Measurements from ENCODE around the gene GLYATL1B. TPM values are rescaled to one million over a fixed set of nuclear protein-coding genes. Genes with fewer than 3 reads are reported as not detected.

GLYATL1B gene
- total RNA-seq, 1 experiment from 2014 or later = not detected

DNA sequence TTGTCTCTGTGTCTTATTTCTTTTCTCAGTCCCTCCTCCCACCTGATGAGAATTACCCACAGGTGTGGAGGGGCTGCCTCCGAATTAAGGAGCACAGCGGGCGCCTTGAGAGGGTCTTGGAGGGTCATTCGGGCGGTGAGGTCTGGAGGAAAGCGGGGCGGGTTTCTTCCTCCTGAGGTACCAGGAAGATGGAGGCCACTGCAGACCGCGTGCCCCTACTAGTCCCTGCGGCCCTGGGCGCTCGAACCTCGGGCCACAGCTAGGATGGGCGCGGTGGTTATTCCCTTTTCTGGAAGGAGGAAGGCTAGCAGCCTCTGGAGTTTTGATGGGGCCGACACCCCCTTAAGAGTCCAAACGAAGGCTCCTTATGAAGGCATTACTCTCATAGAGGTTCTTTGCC, 51.1 kb downstream of the GLYATL1B start:
- H3K36me3 ChIP-seq (ENCODE audit: control insufficient read depth, insufficient read depth, low read length) = no peaks in the 10 kb centered on the region
- ChIA-PET POLR2A (no interaction called here), CTCF (no interaction called here)
- no peaks in the 10 kb centered on the region for H3K9me3 ChIP-seq (ENCODE audit: control insufficient read depth, insufficient read depth, low read depth, low read length)
- no peaks in the 10 kb centered on the region for H3K27me3 ChIP-seq (ENCODE audit: control insufficient read depth, insufficient read depth, low read length)
- no TSS peak for BruUV-seq (replicated peaks)
- no peak for TF ChIP-seq SIN3A (IDR thresholded peaks at IDR 0.05; ENCODE audit: borderline replicate concordance, insufficient read depth, low read depth, low read length)
- no peak for TF ChIP-seq TCF7L2 (IDR thresholded peaks at IDR 0.05; ENCODE audit: low read depth, low read length)
- TF ChIP-seq POLR2AphosphoS5 (IDR thresholded peaks at IDR 0.05; ENCODE audit: low read depth, low read length) = no peak
- TF ChIP-seq, protein P1, sequence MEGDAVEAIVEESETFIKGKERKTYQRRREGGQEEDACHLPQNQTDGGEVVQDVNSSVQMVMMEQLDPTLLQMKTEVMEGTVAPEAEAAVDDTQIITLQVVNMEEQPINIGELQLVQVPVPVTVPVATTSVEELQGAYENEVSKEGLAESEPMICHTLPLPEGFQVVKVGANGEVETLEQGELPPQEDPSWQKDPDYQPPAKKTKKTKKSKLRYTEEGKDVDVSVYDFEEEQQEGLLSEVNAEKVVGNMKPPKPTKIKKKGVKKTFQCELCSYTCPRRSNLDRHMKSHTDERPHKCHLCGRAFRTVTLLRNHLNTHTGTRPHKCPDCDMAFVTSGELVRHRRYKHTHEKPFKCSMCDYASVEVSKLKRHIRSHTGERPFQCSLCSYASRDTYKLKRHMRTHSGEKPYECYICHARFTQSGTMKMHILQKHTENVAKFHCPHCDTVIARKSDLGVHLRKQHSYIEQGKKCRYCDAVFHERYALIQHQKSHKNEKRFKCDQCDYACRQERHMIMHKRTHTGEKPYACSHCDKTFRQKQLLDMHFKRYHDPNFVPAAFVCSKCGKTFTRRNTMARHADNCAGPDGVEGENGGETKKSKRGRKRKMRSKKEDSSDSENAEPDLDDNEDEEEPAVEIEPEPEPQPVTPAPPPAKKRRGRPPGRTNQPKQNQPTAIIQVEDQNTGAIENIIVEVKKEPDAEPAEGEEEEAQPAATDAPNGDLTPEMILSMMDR (IDR thresholded peaks at IDR 0.05) = no peak
- TF ChIP-seq, protein P2, sequence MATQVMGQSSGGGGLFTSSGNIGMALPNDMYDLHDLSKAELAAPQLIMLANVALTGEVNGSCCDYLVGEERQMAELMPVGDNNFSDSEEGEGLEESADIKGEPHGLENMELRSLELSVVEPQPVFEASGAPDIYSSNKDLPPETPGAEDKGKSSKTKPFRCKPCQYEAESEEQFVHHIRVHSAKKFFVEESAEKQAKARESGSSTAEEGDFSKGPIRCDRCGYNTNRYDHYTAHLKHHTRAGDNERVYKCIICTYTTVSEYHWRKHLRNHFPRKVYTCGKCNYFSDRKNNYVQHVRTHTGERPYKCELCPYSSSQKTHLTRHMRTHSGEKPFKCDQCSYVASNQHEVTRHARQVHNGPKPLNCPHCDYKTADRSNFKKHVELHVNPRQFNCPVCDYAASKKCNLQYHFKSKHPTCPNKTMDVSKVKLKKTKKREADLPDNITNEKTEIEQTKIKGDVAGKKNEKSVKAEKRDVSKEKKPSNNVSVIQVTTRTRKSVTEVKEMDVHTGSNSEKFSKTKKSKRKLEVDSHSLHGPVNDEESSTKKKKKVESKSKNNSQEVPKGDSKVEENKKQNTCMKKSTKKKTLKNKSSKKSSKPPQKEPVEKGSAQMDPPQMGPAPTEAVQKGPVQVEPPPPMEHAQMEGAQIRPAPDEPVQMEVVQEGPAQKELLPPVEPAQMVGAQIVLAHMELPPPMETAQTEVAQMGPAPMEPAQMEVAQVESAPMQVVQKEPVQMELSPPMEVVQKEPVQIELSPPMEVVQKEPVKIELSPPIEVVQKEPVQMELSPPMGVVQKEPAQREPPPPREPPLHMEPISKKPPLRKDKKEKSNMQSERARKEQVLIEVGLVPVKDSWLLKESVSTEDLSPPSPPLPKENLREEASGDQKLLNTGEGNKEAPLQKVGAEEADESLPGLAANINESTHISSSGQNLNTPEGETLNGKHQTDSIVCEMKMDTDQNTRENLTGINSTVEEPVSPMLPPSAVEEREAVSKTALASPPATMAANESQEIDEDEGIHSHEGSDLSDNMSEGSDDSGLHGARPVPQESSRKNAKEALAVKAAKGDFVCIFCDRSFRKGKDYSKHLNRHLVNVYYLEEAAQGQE (IDR thresholded peaks at IDR 0.05; ENCODE audit: insufficient read depth in 1 of 2, low read depth in 2 of 2, low read length in 1 of 2) = no peak
- H3K4me1 ChIP-seq (ENCODE audit: control insufficient read depth, insufficient read depth, low read length) = no peaks in the 10 kb centered on the region
- intact Hi-C loops (cut with micrococcal nuclease; ENCODE audit: unreplicated experiment) = loop anchor here (5.0 kb wide), 1 partner anchor 80 kb away; no protein-coding TSS in a partner anchor
- H3K27ac ChIP-seq (ENCODE audit: low read length) = no peak overlapping the region
- in situ Hi-C loops (cut with HindIII; ENCODE audit: low pct_unique_long_range_greater_than_20kb, low sequenced_read_pairs) = no loop called here
- no peak for ATAC-seq
- no peak for DNase-seq (ENCODE audit: low read depth, low spot score)
- no peak overlapping the region for H3K4me3 ChIP-seq (ENCODE audit: low read depth in 2 of 2, low read length in 2 of 2)

DNA sequence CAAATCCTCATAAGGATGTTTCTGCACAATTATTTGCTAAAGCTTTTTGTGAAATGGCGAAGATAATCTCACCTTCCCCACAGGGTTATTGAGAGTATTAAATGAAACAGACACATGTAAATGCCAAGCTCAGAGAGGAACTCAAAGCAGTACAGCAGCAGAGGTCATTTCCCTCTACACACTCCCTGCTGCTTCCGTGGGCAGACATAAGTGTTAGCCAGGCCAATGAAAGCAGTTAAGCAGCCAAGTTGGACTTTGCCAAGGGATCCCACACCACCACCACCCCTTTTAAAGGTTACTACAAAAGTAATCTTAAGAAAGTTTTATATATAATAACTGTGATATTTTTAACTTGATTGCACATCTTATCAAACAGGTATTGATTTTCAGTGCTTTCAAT, 52.5 kb downstream of the GLYATL1B start:
- no peak for DNase-seq (ENCODE audit: low read depth, low spot score)
- Histone ChIP-seq H3K36me3 (ENCODE audit: control insufficient read depth, insufficient read depth, low read length) (no peaks in the 10 kb centered on the region), H3K9me3 (ENCODE audit: control insufficient read depth, insufficient read depth, low read depth, low read length) (no peaks in the 10 kb centered on the region), H3K4me1 (ENCODE audit: control insufficient read depth, insufficient read depth, low read length) (0 out of 2 replicates have a peak, but pooled peaks cover 2% of the 10 kb centered on the region), H3K27me3 (ENCODE audit: control insufficient read depth, insufficient read depth, low read length) (no peaks in the 10 kb centered on the region), H3K4me3 (ENCODE audit: low read depth in 2 of 2, low read length in 2 of 2) (no peak overlapping the region), H3K27ac (ENCODE audit: low read length) (no peak overlapping the region)
- no peak for ATAC-seq
- TF ChIP-seq, protein P1 (IDR thresholded peaks at IDR 0.05) = no peak
- TF ChIP-seq, protein P2 (IDR thresholded peaks at IDR 0.05; ENCODE audit: insufficient read depth in 1 of 2, low read depth in 2 of 2, low read length in 1 of 2) = no peak
- no peak for TF ChIP-seq SIN3A (IDR thresholded peaks at IDR 0.05; ENCODE audit: borderline replicate concordance, insufficient read depth, low read depth, low read length)
- no peak for TF ChIP-seq TCF7L2 (IDR thresholded peaks at IDR 0.05; ENCODE audit: low read depth, low read length)
- TF ChIP-seq POLR2AphosphoS5 (IDR thresholded peaks at IDR 0.05; ENCODE audit: low read depth, low read length) = no peak
- in situ Hi-C loops (cut with HindIII; ENCODE audit: low pct_unique_long_range_greater_than_20kb, low sequenced_read_pairs) (no loop called here), intact Hi-C loops (cut with micrococcal nuclease; ENCODE audit: unreplicated experiment) (loop anchor here (2.0 to 5.0 kb wide), 2 partner anchors 42 to 81 kb away; no protein-coding TSS in a partner anchor)
- POLR2A ChIA-PET = no interaction called here
- CTCF ChIA-PET = no interaction called here
- no TSS peak for BruUV-seq (replicated peaks)

Measured in Panc1 (cell line).